ENCODE data around the gene UVRAG. TPM values are rescaled to one million over a fixed set of nuclear protein-coding genes. Genes with fewer than 3 reads are reported as not detected.
A peak's percentile ranks its signal among the peaks of the same experiment; 100 is the strongest.

Gene UVRAG
- total RNA-seq, 1 experiment from 2014 or later: 29.5 TPM

- ChIA-PET POLR2A (no interaction called here), CTCF (interaction anchor here (0.6 kb wide), 2 partner anchors 11 to 67 kb away, joined by 3 to 11 read pairs; no protein-coding TSS in a partner anchor)
- H3K27ac ChIP-seq (ENCODE audit: low read length): no peak overlapping the region
- H3K27me3 ChIP-seq (ENCODE audit: control insufficient read depth, insufficient read depth, low read length): no peaks in the 10 kb centered on the region
- in situ Hi-C loops (cut with HindIII; ENCODE audit: low pct_unique_long_range_greater_than_20kb, low sequenced_read_pairs): no loop called here
- ATAC-seq (no peak), DNase-seq (ENCODE audit: low read depth, low spot score) (no peak)
- TF ChIP-seq CTCF (IDR thresholded peaks at IDR 0.05) (no peak), POLR2AphosphoS5 (IDR thresholded peaks at IDR 0.05; ENCODE audit: low read depth, low read length) (no peak), TCF7L2 (IDR thresholded peaks at IDR 0.05; ENCODE audit: low read depth, low read length) (no peak), REST (IDR thresholded peaks at IDR 0.05; ENCODE audit: insufficient read depth in 1 of 2, low read depth in 2 of 2, low read length in 1 of 2) (no peak), SIN3A (IDR thresholded peaks at IDR 0.05; ENCODE audit: borderline replicate concordance, insufficient read depth, low read depth, low read length) (no peak)
- H3K4me3 ChIP-seq (ENCODE audit: low read depth in 2 of 2, low read length in 2 of 2): no peak overlapping the region
- intact Hi-C loops (cut with micrococcal nuclease; ENCODE audit: unreplicated experiment): no loop called here
- no peaks in the 10 kb centered on the region for H3K4me1 ChIP-seq (ENCODE audit: control insufficient read depth, insufficient read depth, low read length)
- no peaks in the 10 kb centered on the region for H3K9me3 ChIP-seq (ENCODE audit: control insufficient read depth, insufficient read depth, low read depth, low read length)
- no TSS peak for BruUV-seq (replicated peaks)
- H3K36me3 ChIP-seq (ENCODE audit: control insufficient read depth, insufficient read depth, low read length): 0 out of 2 replicates have a peak, but pooled peaks cover 3% of the 10 kb centered on the region
Observed at GRCh38 chr11:75894036-75894585, 79.1 kb downstream of the UVRAG start.

- no peak overlapping the region for H3K27ac ChIP-seq (ENCODE audit: low read length)
- 0 out of 2 replicates have a peak, but pooled peaks cover 3% of the 10 kb centered on the region for H3K36me3 ChIP-seq (ENCODE audit: control insufficient read depth, insufficient read depth, low read length)
- peak; percentile 30 for DNase-seq (ENCODE audit: low read depth, low spot score)
- ChIA-PET POLR2A (interaction anchor here (0.6 kb wide), 1 partner anchor 428 kb away, joined by 3 read pairs; no protein-coding TSS in a partner anchor), CTCF (interaction anchor here (0.6 to 3.0 kb wide), 4 partner anchors 249 to 422 kb away, joined by 8 to 20 read pairs (median 12); no protein-coding TSS in a partner anchor)
- H3K27me3 ChIP-seq (ENCODE audit: control insufficient read depth, insufficient read depth, low read length): no peaks in the 10 kb centered on the region
- H3K4me1 ChIP-seq (ENCODE audit: control insufficient read depth, insufficient read depth, low read length): no peaks in the 10 kb centered on the region
- in situ Hi-C loops (cut with HindIII; ENCODE audit: low pct_unique_long_range_greater_than_20kb, low sequenced_read_pairs): no loop called here
- H3K9me3 ChIP-seq (ENCODE audit: control insufficient read depth, insufficient read depth, low read depth, low read length): no peaks in the 10 kb centered on the region
- no TSS peak for BruUV-seq (replicated peaks)
- ATAC-seq: peak; percentile 60; the same call in 1 of the 2 replicates
- no peak overlapping the region for H3K4me3 ChIP-seq (ENCODE audit: low read depth in 2 of 2, low read length in 2 of 2)
- TF ChIP-seq POLR2AphosphoS5 (IDR thresholded peaks at IDR 0.05; ENCODE audit: low read depth, low read length): no peak
- peak; percentile 77; the same call in 1 of the 2 replicates for TF ChIP-seq CTCF (IDR thresholded peaks at IDR 0.05)
- intact Hi-C loops (cut with micrococcal nuclease; ENCODE audit: unreplicated experiment): loop anchor here (2.0 to 5.0 kb wide), 2 partner anchors 256 to 310 kb away; partner anchors contain the start of gene WNT11
Observed at GRCh38 chr11:75896843-75897419, 81.9 kb downstream of the UVRAG start.

Data from Panc1 (cell line).